Right forelimb (tissue), 1 donor: ENCODE data around the gene CBFA2T3.
A peak's percentile ranks its signal among the peaks of the same experiment; 100 is the strongest.
"Not testable (repeated sequence)": the region's sequence is repeated elsewhere in the genome, so short reads cannot be mapped to it uniquely, and the experiment has no call there.

ENCODE experiments used
- DNase-seq: peaks from one replicate; pipeline ENCODE4 v3.0.0-alpha.2; 2018

Gene CBFA2T3

GRCh38 chr16:88902744-88903143 lies 74.3 kb downstream of the CBFA2T3 start:
- DNase-seq: no peak

GRCh38 chr16:88901718-88902337 lies 75.2 kb downstream of the CBFA2T3 start:
- no peak for DNase-seq

GRCh38 chr16:88900662-88901052 lies 76.3 kb downstream of the CBFA2T3 start:
- no peak for DNase-seq

GRCh38 chr16:88899901-88900661 lies 76.9 kb downstream of the CBFA2T3 start:
- DNase-seq: no peak

- DNase-seq: no peak
Measured at GRCh38 chr16:88897696-88898425, 79.1 kb downstream of the CBFA2T3 start.

GRCh38 chr16:88896238-88897070 lies 80.6 kb downstream of the CBFA2T3 start:
- DNase-seq: no peak

GRCh38 chr16:88895335-88895734 lies 81.7 kb downstream of the CBFA2T3 start:
- DNase-seq: no peak

- no peak for DNase-seq
Measured at GRCh38 chr16:88894681-88895300, 82.2 kb downstream of the CBFA2T3 start.

GRCh38 chr16:88894266-88894665 lies 82.7 kb downstream of the CBFA2T3 start:
- not testable (repeated sequence) for DNase-seq

- no peak for DNase-seq
Measured at GRCh38 chr16:88893127-88893968, 83.7 kb downstream of the CBFA2T3 start.

- DNase-seq: no peak
Measured at GRCh38 chr16:88892065-88892464, 84.9 kb downstream of the CBFA2T3 start.

GRCh38 chr16:88891083-88891482 lies 85.9 kb downstream of the CBFA2T3 start:
- no peak for DNase-seq

- DNase-seq: not testable (repeated sequence)
Measured at GRCh38 chr16:88889702-88890352, 87.2 kb downstream of the CBFA2T3 start.

- no peak for DNase-seq
Measured at GRCh38 chr16:88888461-88889387, 88.3 kb downstream of the CBFA2T3 start.

- no peak for DNase-seq
Measured at GRCh38 chr16:88888057-88888456, 89.0 kb downstream of the CBFA2T3 start.

- DNase-seq: peak; percentile 82
Measured at GRCh38 chr16:88886845-88887521, 90.0 kb downstream of the CBFA2T3 start.

GRCh38 chr16:88886420-88886844 lies 90.6 kb downstream of the CBFA2T3 start:
- DNase-seq: no peak

GRCh38 chr16:88885693-88886280 lies 91.2 kb downstream of the CBFA2T3 start:
- DNase-seq: no peak
